Immature natural killer cell (primary cell): ENCODE measurements around the gene PTTG1IP. TPM values are rescaled to one million over a fixed set of nuclear protein-coding genes. Genes with fewer than 3 reads are reported as not detected.

ENCODE experiments used
- DNase-seq, 3 donors: peaks; one replicate each; pipeline ENCODE4 v3.0.0; 2022; ENCODE audit warnings: mixed read lengths in 1 of 3
- H3K27ac Mint-ChIP-seq, 6 donors: one replicate each; pipeline ENCODE4 v1.8.0; 2020; ENCODE audit warnings: mixed read lengths in 6 of 6, mild to moderate bottlenecking in 5 of 6, inconsistent platforms in 4 of 6, moderate library complexity in 3 of 6
- H3K27me3 Mint-ChIP-seq, 3 donors: one replicate each; pipeline ENCODE4 v1.8.0; 2020 to 2021; ENCODE audit warnings: low read depth in 3 of 3, mild to moderate bottlenecking in 3 of 3, mixed read lengths in 3 of 3, moderate library complexity in 3 of 3, inconsistent platforms in 1 of 3
- H3K36me3 Mint-ChIP-seq, 3 donors: one replicate each; pipeline ENCODE4 v1.8.0; 2020; ENCODE audit warnings: mixed read lengths in 3 of 3, inconsistent platforms in 2 of 3, mild to moderate bottlenecking in 2 of 3
- H3K4me1 Mint-ChIP-seq, 2 donors: one replicate each; pipeline ENCODE4 v1.8.0; 2020; ENCODE audit warnings: inconsistent platforms in 2 of 2, mild to moderate bottlenecking in 2 of 2, mixed read lengths in 2 of 2, moderate library complexity in 1 of 2
- H3K4me3 Mint-ChIP-seq, 5 donors: one replicate each; pipeline ENCODE4 v1.8.0; 2020; ENCODE audit warnings: mild to moderate bottlenecking in 5 of 5, mixed read lengths in 5 of 5, inconsistent platforms in 3 of 5, moderate library complexity in 3 of 5
- H3K9me3 Mint-ChIP-seq, 6 donors: one replicate each; pipeline ENCODE4 v1.8.0; 2020; ENCODE audit warnings: mild to moderate bottlenecking in 6 of 6, mixed read lengths in 6 of 6, inconsistent platforms in 4 of 6, moderate library complexity in 3 of 6
- polyA plus RNA-seq, 3 donors: library from polyadenylated mRNA; unstranded; fragments of 300-500 nt; fragmentation: Illumina TruSeq; gene quantifications; one replicate each; pipeline ENCODE4 v1.2.3, GENCODE V29; 2021

The PTTG1IP gene
- polyA plus RNA-seq, 3 donors from 2014 or later: 67.7 to 103 (median 92.9) TPM

- H3K4me1 Mint-ChIP-seq: peaks cover 56 to 74% of the 10 kb centered on the region in 2 donors
- peaks cover 5 to 48% (median 33%) of the 10 kb centered on the region in 3 donors for H3K36me3 Mint-ChIP-seq
- H3K4me3 Mint-ChIP-seq: peak overlapping the region; percentile 62 to 81 (median 71)
- peak overlapping the region; percentile 84 to 97 (median 94) for H3K27ac Mint-ChIP-seq
- peaks cover 2 to 24% (median 10%) of the 10 kb centered on the region in 3 donors for H3K27me3 Mint-ChIP-seq
- H3K9me3 Mint-ChIP-seq: no peaks in the 10 kb centered on the region
- DNase-seq: no peak
Measured at GRCh38 chr21:44853601-44854390, 19.7 kb downstream of the PTTG1IP start.

- Mint-ChIP-seq H3K9me3 (no peaks in the 10 kb centered on the region), H3K27ac (peak overlapping the region in 5 of 6 donors; percentile 49 to 91 (median 82)), H3K27me3 (peaks cover 6 to 25% (median 8%) of the 10 kb centered on the region in 3 donors), H3K4me1 (peaks cover 60 to 62% of the 10 kb centered on the region in 2 donors), H3K4me3 (peak overlapping the region in 2 of 5 donors; percentile 3 to 50), H3K36me3 (peaks cover 5 to 37% (median 22%) of the 10 kb centered on the region in 3 donors)
- DNase-seq: peak in 1 of 3 donors; percentile 43
Measured at GRCh38 chr21:44850905-44851657, 22.4 kb downstream of the PTTG1IP start.

DNA sequence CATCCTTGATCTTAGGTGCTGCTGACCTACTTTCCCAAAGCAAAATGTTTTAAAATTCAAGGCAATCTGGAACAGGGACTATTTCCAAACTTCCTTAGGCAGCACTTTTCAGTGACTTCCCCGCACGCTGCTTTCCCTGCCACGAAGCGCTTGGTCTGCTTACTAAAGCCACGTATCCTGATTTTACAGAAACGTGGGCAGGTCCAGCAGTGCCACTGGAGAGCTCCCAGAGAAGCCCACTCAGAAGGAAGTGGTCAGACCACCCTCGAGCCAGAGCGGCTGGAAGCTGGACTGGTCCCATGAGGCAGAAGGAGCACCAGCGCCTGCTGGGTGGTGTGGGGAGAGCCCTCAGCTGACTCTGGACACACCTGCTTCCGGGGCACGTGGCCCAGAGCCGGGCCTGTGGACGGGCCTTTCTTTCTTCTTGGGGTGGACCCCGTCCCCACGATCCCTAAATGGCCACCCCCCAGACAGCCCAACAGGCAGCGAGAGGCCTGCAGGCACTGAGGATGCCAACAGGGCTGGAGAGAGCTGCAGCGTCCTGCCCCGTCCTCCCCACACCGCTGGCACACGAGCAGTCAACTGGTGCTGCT, 23.2 kb downstream of the PTTG1IP start:
- peaks cover 55 to 60% of the 10 kb centered on the region in 2 donors for H3K4me1 Mint-ChIP-seq
- no peaks in the 10 kb centered on the region for H3K9me3 Mint-ChIP-seq
- no peak for DNase-seq
- peaks cover 6 to 21% (median 8%) of the 10 kb centered on the region in 3 donors for H3K27me3 Mint-ChIP-seq
- H3K4me3 Mint-ChIP-seq: no peak overlapping the region
- peak overlapping the region in 4 of 6 donors; percentile 51 to 91 (median 80) for H3K27ac Mint-ChIP-seq
- peaks cover 5 to 34% (median 18%) of the 10 kb centered on the region in 3 donors for H3K36me3 Mint-ChIP-seq

GRCh38 chr21:44849616-44850130, 23.8 kb downstream of the PTTG1IP start:
- H3K27ac Mint-ChIP-seq: peak overlapping the region in 2 of 6 donors; percentile 13 to 26
- H3K27me3 Mint-ChIP-seq: peaks cover 6 to 19% (median 8%) of the 10 kb centered on the region in 3 donors
- peaks cover 49 to 57% of the 10 kb centered on the region in 2 donors for H3K4me1 Mint-ChIP-seq
- H3K9me3 Mint-ChIP-seq: no peaks in the 10 kb centered on the region
- H3K4me3 Mint-ChIP-seq: no peak overlapping the region
- DNase-seq: no peak
- peaks cover 5 to 30% (median 12%) of the 10 kb centered on the region in 3 donors for H3K36me3 Mint-ChIP-seq

GRCh38 chr21:44848821-44849521, 24.5 kb downstream of the PTTG1IP start:
- H3K4me1 Mint-ChIP-seq: peaks cover 42 to 52% of the 10 kb centered on the region in 2 donors
- H3K27ac Mint-ChIP-seq: peak overlapping the region in 1 of 6 donors; percentile 49

GRCh38 chr21:44847261-44848056, 26.0 kb downstream of the PTTG1IP start:
- Mint-ChIP-seq H3K9me3 (no peaks in the 10 kb centered on the region), H3K27ac (peak overlapping the region in 3 of 6 donors; percentile 11 to 68 (median 64)), H3K4me3 (no peak overlapping the region), H3K36me3 (peaks cover 0 to 22% (median 12%) of the 10 kb centered on the region in 3 donors), H3K4me1 (peaks cover 28 to 37% of the 10 kb centered on the region in 2 donors), H3K27me3 (peaks cover 1 to 6% (median 6%) of the 10 kb centered on the region in 3 donors)
- no peak for DNase-seq

More at GRCh38 chr21:44848821-44849521, 24.5 kb downstream of the PTTG1IP start:
- Mint-ChIP-seq H3K9me3 (no peaks in the 10 kb centered on the region), H3K36me3 (peaks cover 0 to 24% (median 12%) of the 10 kb centered on the region in 3 donors), H3K4me3 (no peak overlapping the region), H3K27me3 (peaks cover under 1 to 12% (median 6%) of the 10 kb centered on the region in 3 donors)
- no peak for DNase-seq

DNA sequence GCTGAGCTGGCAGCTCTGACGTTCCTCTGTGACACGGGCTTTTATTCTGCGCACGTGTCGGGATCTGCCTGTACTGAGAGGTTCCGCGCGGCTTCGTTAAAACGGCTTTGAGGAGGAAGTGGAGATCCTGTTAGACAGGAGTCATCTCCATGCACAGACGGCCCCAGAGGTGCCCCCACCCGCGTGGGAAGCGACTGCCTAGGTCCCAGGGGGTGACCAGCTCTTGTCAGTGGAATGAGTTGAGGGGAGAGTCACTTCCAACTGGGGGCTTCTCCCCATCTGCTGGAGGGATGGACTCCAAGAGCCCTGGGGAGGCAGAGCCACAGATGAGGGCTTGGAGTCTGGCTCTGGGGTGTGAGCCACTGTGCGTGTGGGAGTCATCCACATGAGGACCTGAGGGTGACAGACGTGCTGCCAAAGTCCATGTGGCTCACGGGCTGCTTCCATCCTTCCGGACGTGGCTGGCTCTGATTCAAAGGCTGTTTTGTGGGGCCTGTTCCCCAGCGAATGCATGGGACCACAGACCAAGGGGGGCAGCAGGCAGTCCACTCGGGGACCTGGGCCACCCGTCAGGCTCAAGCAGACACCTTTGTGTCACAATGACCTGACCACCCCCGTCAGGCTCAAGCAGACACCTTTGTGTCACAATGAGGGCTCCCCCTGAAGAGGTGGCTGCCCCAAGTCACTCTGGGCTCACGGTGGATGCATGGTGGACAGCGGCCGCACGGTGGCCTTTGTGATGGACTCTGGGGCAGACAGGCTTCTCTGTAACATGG, 26.8 kb downstream of the PTTG1IP start:
- Mint-ChIP-seq H3K4me1 (peaks cover 20 to 30% of the 10 kb centered on the region in 2 donors), H3K9me3 (no peaks in the 10 kb centered on the region), H3K27ac (peak overlapping the region in 3 of 6 donors; percentile 22 to 57 (median 49)), H3K36me3 (peaks cover 0 to 18% (median 9%) of the 10 kb centered on the region in 3 donors), H3K27me3 (peaks cover 1 to 6% (median 2%) of the 10 kb centered on the region in 3 donors), H3K4me3 (peak overlapping the region; percentile 29 to 66 (median 44))
- peak in 1 of 3 donors; percentile 27 for DNase-seq

GRCh38 chr21:44846224-44846484, 27.3 kb downstream of the PTTG1IP start:
- H3K9me3 Mint-ChIP-seq: no peaks in the 10 kb centered on the region
- peaks cover 0 to 14% (median 4%) of the 10 kb centered on the region in 3 donors for H3K36me3 Mint-ChIP-seq
- peaks cover 3 to 7% (median 6%) of the 10 kb centered on the region in 3 donors for H3K27me3 Mint-ChIP-seq
- H3K4me3 Mint-ChIP-seq: peak overlapping the region; percentile 18 to 66 (median 44)
- no peak for DNase-seq
- peak overlapping the region in 4 of 6 donors; percentile 22 to 59 (median 53) for H3K27ac Mint-ChIP-seq
- peaks cover 14 to 24% of the 10 kb centered on the region in 2 donors for H3K4me1 Mint-ChIP-seq

DNA sequence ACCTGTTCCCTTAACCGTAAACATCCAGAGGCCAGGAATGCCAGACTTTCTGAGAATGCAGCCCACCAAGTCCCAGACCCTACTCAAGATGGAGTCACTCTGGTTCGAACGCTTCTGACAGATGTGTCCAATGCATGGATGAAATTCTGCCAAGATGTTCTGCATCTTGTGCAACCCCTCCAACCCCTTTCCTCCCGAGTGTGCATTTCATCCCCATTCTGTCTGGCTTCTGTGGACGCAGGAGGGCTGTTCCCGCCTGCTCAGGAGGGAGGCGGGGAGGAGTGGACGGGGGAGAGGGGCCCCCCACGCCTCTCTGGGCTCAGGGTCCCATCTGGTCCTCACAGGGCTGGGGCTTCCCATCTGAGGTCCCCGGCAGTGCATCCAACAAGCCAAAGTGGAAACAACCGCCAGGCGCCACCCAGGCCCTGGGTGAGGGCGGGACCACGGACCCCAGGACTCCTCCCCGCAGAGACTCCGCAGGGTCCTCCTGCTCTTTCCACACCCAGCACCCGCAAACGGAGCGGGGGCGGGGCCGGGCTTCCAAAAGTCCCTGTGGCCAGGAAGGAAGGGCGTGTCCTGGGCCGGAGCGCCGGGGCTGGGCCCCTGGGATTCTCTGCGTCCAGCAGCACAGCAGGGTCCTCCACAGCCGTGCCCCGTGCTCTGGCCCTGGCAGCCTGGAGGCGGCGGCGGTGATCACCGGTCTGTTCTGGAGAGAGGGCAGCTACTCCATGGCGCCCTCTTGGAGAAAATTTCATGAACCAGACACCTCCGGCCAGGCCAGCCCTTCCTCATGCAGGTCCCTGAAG, 27.9 kb downstream of the PTTG1IP start:
- Mint-ChIP-seq H3K4me3 (peak overlapping the region; percentile 18 to 66 (median 44)), H3K36me3 (peaks cover 0 to 10% (median 0%) of the 10 kb centered on the region in 3 donors), H3K9me3 (no peaks in the 10 kb centered on the region), H3K27ac (peak overlapping the region in 2 of 6 donors; percentile 57 to 59), H3K4me1 (peaks cover 9 to 20% of the 10 kb centered on the region in 2 donors), H3K27me3 (peaks cover 3 to 7% (median 6%) of the 10 kb centered on the region in 3 donors)
- peak; percentile 37 to 58 (median 55) for DNase-seq

- Mint-ChIP-seq H3K36me3 (peaks cover 0 to 3% (median 0%) of the 10 kb centered on the region in 3 donors), H3K27me3 (peaks cover 3 to 11% (median 6%) of the 10 kb centered on the region in 3 donors), H3K4me1 (peaks cover 9 to 18% of the 10 kb centered on the region in 2 donors), H3K4me3 (peak overlapping the region in 1 of 5 donors; percentile 41), H3K27ac (no peak overlapping the region), H3K9me3 (no peaks in the 10 kb centered on the region)
- no peak for DNase-seq
Measured at GRCh38 chr21:44844256-44844655, 29.2 kb downstream of the PTTG1IP start.
